Measurements from ENCODE around the gene ATG12.

The ATG12 gene

DNA sequence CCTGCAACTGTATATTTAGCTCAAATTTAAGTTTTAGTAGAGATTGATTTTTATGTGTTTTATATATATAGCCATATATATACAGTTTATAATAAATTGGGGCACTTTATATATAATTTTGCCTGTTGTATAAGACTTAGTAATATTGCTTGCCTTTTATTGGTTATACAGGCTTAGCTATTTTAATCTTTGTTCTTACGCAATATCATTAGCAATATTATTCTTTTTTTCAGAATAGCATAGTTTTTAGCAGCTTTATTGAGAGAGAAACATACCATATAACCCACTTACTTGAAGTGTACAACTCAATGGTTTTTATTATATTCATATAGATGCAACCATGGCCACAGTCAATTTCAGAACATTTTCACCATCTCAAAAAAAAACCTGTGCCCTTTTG lies 52.9 kb downstream of the ATG12 start:
- no peaks in the 10 kb centered on the region for H3K4me1 ChIP-seq (ENCODE audit: insufficient read depth, poor library complexity, severe bottlenecking)
- TF ChIP-seq, protein P1, sequence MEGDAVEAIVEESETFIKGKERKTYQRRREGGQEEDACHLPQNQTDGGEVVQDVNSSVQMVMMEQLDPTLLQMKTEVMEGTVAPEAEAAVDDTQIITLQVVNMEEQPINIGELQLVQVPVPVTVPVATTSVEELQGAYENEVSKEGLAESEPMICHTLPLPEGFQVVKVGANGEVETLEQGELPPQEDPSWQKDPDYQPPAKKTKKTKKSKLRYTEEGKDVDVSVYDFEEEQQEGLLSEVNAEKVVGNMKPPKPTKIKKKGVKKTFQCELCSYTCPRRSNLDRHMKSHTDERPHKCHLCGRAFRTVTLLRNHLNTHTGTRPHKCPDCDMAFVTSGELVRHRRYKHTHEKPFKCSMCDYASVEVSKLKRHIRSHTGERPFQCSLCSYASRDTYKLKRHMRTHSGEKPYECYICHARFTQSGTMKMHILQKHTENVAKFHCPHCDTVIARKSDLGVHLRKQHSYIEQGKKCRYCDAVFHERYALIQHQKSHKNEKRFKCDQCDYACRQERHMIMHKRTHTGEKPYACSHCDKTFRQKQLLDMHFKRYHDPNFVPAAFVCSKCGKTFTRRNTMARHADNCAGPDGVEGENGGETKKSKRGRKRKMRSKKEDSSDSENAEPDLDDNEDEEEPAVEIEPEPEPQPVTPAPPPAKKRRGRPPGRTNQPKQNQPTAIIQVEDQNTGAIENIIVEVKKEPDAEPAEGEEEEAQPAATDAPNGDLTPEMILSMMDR (IDR thresholded peaks at IDR 0.05; ENCODE audit: poor library complexity, severe bottlenecking), result no peak
- H3K36me3 ChIP-seq (ENCODE audit: low read depth), result no peaks in the 10 kb centered on the region
- no peak overlapping the region for H3K27ac ChIP-seq (ENCODE audit: poor library complexity, severe bottlenecking)
- H3K27me3 ChIP-seq (ENCODE audit: insufficient read depth, poor library complexity, severe bottlenecking), result peaks cover 39% of the 10 kb centered on the region
- ATAC-seq (ENCODE audit: low read depth) (no peak), DNase-seq (ENCODE audit: low spot score) (no peak)
- H3K9me3 ChIP-seq (ENCODE audit: severe bottlenecking), result no peaks in the 10 kb centered on the region
- H3K4me3 ChIP-seq (ENCODE audit: severe bottlenecking), result no peak overlapping the region

DNA sequence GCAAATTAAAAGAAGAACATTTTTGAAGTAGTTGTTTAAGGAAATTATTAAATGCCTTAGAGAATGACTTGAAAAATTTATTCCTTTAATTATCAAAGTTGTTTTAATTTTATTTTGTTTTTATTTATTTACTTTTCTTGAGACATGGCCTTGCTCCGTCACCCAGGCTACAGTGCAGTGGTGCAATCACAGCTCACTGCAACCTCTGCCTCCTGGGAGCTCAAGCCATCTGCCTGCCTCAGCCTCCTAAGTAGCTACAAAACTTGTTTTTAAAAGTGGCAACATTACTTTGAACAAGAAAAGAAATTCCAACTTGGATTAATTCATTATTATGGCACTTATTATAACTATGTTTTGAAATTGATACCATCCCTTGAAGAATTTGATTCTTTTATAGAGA lies 53.9 kb downstream of the ATG12 start:
- Histone ChIP-seq H3K4me1 (ENCODE audit: insufficient read depth, poor library complexity, severe bottlenecking) (no peaks in the 10 kb centered on the region), H3K27me3 (ENCODE audit: insufficient read depth, poor library complexity, severe bottlenecking) (peaks cover 39% of the 10 kb centered on the region), H3K9me3 (ENCODE audit: severe bottlenecking) (no peaks in the 10 kb centered on the region), H3K36me3 (ENCODE audit: low read depth) (no peaks in the 10 kb centered on the region), H3K27ac (ENCODE audit: poor library complexity, severe bottlenecking) (no peak overlapping the region), H3K4me3 (ENCODE audit: severe bottlenecking) (no peak overlapping the region)
- no peak for ATAC-seq (ENCODE audit: low read depth)
- TF ChIP-seq, protein P1 (IDR thresholded peaks at IDR 0.05; ENCODE audit: poor library complexity, severe bottlenecking), result no peak
- DNase-seq (ENCODE audit: low spot score), result no peak

DNA sequence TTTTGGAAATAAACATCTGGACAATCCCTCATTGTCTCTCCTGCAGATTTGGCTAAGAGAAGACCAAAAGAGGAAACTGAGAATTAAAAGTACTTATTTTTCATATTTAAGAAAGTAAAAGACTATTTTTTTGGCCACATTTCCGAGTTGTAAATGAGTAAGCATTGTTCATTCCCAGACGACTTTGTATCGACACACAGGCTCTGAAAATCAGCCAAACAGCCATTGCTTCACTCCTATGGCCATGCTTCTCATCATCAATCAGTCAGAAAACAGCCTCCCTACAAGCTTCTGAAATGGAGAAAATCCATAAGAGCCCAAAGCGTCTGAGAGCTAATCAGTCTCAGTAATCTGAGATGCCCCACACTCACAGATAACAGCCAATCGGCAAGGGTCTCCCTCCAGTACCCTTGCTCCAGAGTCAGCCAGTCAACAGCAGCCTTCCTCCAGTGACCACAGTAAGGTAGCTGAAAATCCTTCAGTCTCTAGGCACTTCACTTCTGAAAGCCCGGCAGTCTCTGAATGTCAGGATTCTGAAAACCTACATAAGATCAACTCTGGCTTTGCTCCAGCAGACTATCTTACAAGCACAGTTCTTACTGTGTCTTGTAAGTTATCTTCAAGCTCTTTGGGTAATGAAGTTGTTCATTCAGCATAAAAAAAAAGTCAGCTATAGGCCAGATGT lies 55.8 kb downstream of the ATG12 start:
- no peak; the same call in 2 of the 3 replicates for ATAC-seq (ENCODE audit: low read depth)
- Histone ChIP-seq H3K4me3 (ENCODE audit: severe bottlenecking) (no peak overlapping the region), H3K27me3 (ENCODE audit: insufficient read depth, poor library complexity, severe bottlenecking) (peaks cover 39% of the 10 kb centered on the region), H3K36me3 (ENCODE audit: low read depth) (no peaks in the 10 kb centered on the region), H3K9me3 (ENCODE audit: severe bottlenecking) (no peaks in the 10 kb centered on the region), H3K4me1 (ENCODE audit: insufficient read depth, poor library complexity, severe bottlenecking) (no peaks in the 10 kb centered on the region), H3K27ac (ENCODE audit: poor library complexity, severe bottlenecking) (no peak overlapping the region)
- TF ChIP-seq, protein P1 (IDR thresholded peaks at IDR 0.05; ENCODE audit: poor library complexity, severe bottlenecking), result no peak
- DNase-seq (ENCODE audit: low spot score), result no peak

DNA sequence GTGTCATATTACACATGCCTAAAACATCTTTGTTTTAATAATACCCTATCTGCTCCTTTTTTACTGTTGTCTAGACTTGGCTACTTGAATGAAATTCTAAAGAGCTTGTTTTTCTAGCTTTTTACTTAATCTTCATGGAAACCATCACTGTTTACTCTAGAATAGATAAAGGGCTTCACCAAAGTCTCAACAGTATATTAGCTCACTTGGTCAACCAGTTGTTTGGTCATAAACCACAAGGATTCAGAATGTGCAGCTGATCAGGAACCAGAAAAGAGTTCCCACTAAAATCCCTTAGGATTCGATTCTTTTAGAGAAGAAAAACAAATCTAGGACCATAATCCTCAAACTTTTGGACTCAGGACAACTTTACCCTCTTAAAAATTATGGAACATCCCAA lies 62.9 kb downstream of the ATG12 start:
- H3K4me3 ChIP-seq (ENCODE audit: severe bottlenecking), result no peak overlapping the region
- H3K9me3 ChIP-seq (ENCODE audit: severe bottlenecking), result no peaks in the 10 kb centered on the region
- ATAC-seq (ENCODE audit: low read depth) (no peak), DNase-seq (ENCODE audit: low spot score) (no peak)
- no peaks in the 10 kb centered on the region for H3K36me3 ChIP-seq (ENCODE audit: low read depth)
- H3K4me1 ChIP-seq (ENCODE audit: insufficient read depth, poor library complexity, severe bottlenecking), result no peaks in the 10 kb centered on the region
- peaks cover 24% of the 10 kb centered on the region for H3K27me3 ChIP-seq (ENCODE audit: insufficient read depth, poor library complexity, severe bottlenecking)
- H3K27ac ChIP-seq (ENCODE audit: poor library complexity, severe bottlenecking), result no peak overlapping the region
- TF ChIP-seq, protein P1 (IDR thresholded peaks at IDR 0.05; ENCODE audit: poor library complexity, severe bottlenecking), result no peak

All from RWPE2 (cell line).